ENCODE results near the gene ATXN7L1.
"Not testable (repeated sequence)": the region's sequence is repeated elsewhere in the genome, so short reads cannot be mapped to it uniquely, and the experiment has no call there.

ATXN7L1 gene

DNA sequence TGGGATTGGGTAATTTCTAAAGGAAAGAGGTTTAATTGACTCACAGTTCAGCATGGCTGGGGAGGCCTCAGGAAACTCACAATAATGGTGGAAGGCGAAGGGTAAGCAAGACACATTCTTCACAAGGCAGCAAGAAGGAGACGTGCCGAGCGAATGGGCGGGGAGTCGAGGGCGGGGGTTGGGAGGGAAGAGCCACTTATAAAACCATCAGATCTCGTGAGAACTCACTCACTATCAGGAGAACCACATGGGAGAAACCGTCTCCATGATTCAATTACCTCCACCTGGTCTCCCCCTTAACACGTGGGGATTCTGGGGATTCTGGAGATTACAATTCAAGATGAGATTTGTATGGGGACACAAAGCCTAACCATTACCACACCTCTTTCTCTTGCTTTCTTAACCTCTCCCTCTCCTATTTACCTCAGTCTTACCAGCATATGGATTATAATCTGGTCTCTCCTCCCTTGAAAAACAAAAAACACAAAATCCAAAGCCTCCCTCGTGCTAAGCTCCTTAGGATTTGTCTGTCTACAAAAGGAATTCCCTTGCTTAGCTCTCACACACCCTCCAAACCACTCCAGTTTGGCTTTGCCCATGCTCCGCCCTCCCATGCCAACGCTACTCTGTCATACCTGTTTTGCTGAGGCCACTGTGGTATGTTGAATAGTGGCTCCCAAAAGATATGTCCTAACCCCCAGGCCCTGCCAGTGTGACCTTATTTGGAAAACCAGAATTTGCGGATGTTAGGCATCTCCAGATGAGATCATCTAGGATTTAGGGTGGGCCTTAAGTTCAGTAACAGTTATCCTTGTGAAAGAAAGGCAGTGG is 275.5 kb downstream of the ATXN7L1 start:
- DNase-seq (ENCODE audit: low spot score) = peak; percentile 13
- TF ChIP-seq, protein P1, sequence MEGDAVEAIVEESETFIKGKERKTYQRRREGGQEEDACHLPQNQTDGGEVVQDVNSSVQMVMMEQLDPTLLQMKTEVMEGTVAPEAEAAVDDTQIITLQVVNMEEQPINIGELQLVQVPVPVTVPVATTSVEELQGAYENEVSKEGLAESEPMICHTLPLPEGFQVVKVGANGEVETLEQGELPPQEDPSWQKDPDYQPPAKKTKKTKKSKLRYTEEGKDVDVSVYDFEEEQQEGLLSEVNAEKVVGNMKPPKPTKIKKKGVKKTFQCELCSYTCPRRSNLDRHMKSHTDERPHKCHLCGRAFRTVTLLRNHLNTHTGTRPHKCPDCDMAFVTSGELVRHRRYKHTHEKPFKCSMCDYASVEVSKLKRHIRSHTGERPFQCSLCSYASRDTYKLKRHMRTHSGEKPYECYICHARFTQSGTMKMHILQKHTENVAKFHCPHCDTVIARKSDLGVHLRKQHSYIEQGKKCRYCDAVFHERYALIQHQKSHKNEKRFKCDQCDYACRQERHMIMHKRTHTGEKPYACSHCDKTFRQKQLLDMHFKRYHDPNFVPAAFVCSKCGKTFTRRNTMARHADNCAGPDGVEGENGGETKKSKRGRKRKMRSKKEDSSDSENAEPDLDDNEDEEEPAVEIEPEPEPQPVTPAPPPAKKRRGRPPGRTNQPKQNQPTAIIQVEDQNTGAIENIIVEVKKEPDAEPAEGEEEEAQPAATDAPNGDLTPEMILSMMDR (conservative IDR thresholded peaks at IDR 0.05; ENCODE audit: low read depth) = no peak
- POLR2A ChIA-PET (ENCODE audit: low non-redundant PET) = no interaction called here
- no peak overlapping the region for H3K27ac ChIP-seq
- CTCF ChIA-PET = no interaction called here

DNA sequence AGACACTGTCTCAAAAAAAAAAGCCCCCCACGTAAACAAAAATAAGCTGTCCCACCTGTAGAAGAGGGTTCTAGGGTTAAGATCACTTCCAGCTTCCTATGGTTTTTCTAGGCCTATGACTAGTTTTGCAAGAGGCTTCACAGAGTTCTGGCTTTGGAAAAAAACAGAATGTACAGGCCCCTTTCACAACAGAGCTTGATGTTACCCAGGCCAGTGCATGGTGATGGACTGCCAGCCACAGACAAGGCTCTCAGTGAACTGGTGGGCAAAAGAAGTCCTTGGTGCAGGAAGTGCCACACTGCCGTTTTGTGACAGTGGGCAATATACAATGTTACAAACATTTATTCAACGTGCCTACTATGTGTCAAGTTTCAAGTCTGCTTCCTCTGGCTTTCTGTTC is 276.8 kb downstream of the ATXN7L1 start:
- H3K27ac ChIP-seq = no peak overlapping the region
- POLR2A ChIA-PET (ENCODE audit: low non-redundant PET) = no interaction called here
- DNase-seq (ENCODE audit: low spot score) = no peak
- TF ChIP-seq, protein P1 (conservative IDR thresholded peaks at IDR 0.05; ENCODE audit: low read depth) = no peak
- CTCF ChIA-PET = interaction anchor here (0.7 kb wide), 1 partner anchor 1332 kb away, joined by 3 read pairs; no protein-coding TSS in a partner anchor

DNA sequence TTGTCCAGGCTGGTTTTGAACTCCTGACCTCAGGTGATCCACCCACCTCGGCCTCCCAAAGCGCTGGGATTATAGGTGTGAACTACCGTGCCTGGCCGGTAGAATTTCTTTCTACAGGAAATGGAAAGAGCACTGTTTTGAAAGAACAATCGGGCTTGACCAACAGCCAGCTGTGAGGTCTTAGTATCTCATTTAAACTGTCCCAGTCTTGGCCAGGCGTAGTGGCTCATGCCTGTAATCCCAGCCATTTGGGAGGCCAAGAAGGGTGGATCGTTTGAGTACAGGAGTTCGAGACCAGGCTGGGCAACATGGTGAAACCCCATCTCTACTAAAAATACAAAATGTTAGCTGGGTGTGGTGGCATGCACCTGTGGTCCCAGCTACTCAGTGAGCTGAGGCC is 277.3 kb downstream of the ATXN7L1 start:
- CTCF ChIA-PET = interaction anchor here (0.7 to 1.7 kb wide), 2 partner anchors 10 to 1333 kb away, joined by 3 to 5 read pairs; no protein-coding TSS in a partner anchor
- H3K27ac ChIP-seq; POLR2A ChIA-PET (ENCODE audit: low non-redundant PET); DNase-seq (ENCODE audit: low spot score): not testable (repeated sequence)

DNA sequence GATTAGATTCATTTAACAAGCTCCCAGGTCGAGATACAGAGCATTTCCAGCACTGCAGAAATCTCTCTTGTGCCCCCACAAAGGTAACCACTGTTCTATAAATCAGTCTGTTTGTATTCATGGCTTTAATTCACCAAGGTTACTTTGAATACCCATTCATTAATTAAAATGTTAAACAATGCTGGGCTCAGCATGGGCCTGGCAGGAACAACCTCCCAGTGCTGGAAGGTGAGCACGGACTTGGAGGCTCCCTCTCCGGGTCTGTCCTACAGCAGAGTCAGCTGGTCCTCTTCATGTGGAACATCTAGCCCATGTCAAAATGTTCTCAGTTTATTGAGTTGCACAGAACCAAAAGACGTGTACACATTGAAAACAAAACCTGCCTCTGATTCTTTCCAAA is 279.5 kb downstream of the ATXN7L1 start:
- CTCF ChIA-PET = no interaction called here
- no peak overlapping the region for H3K27ac ChIP-seq
- no peak for DNase-seq (ENCODE audit: low spot score)
- TF ChIP-seq, protein P1 (conservative IDR thresholded peaks at IDR 0.05; ENCODE audit: low read depth) = no peak
- POLR2A ChIA-PET (ENCODE audit: low non-redundant PET) = no interaction called here

DNA sequence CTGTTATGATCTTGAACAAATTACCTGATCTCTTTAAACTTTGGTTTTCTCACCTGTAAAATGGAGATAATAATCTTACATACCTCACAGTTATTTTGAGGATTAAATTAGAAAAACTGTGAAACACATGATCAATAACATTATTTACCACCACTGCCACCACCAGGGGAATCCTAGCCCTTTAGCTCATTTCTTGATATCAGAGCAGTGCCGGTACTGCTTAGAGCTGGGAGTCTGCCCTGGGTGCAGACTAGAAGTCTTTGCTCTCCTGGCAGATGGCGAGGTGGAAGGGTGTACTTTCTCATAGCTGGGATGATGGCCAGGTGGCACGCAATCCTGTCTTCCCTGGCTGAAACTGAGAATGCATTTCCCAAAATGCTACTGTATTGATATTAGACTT is 282.4 kb downstream of the ATXN7L1 start:
- TF ChIP-seq, protein P1 (conservative IDR thresholded peaks at IDR 0.05; ENCODE audit: low read depth) = no peak
- ChIA-PET CTCF (no interaction called here), POLR2A (ENCODE audit: low non-redundant PET) (no interaction called here)
- H3K27ac ChIP-seq = no peak overlapping the region
- no peak for DNase-seq (ENCODE audit: low spot score)

DNA sequence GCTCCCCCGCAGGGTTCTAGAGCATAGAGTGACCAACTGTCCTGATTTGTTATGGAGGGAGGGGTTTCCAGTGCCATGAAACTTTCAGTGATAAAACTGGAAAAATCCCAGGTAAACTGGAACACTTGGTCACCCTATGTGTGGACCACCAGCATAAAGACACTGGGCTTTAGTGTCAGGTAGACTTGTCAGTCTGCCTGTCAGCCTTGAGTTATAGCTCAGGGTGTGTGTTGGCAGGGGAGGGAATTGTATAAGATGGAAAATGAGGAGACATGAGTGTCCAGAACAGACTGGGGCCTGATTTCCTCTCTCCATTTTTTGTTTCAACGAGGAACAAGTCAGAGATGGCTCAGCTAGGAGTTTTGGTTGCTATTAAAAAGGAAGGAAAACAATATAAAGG is 284.9 kb downstream of the ATXN7L1 start:
- ChIA-PET POLR2A (ENCODE audit: low non-redundant PET) (no interaction called here), CTCF (no interaction called here)
- TF ChIP-seq, protein P1 (conservative IDR thresholded peaks at IDR 0.05; ENCODE audit: low read depth) = no peak
- H3K27ac ChIP-seq = no peak overlapping the region
- DNase-seq (ENCODE audit: low spot score) = no peak

DNA sequence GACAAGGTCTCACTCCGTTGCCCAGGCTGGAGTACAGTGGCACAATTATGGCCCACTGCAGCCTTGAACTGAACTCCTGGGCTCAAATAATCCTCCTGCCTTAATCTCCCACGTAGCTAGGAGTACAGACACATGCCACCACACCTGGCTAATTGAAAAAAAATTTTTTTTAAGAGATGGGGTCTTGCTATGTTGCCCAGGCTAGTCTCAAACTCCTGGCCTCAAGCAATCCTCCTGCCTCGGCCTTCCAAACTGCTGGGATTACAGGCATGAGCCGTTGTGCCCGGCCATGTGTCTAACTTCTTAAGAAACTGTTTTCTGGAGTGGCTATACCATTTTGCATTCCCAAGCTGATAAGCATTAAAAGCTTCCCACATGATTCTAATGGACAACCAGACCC is 285.6 kb downstream of the ATXN7L1 start:
- ChIA-PET CTCF (interaction anchor here (0.7 kb wide), 1 partner anchor 253 kb away, joined by 4 read pairs; no protein-coding TSS in a partner anchor), POLR2A (ENCODE audit: low non-redundant PET) (no interaction called here)
- H3K27ac ChIP-seq = no peak overlapping the region
- no peak for DNase-seq (ENCODE audit: low spot score)
- TF ChIP-seq, protein P1 (conservative IDR thresholded peaks at IDR 0.05; ENCODE audit: low read depth) = no peak

All from RWPE1 (cell line).